ENCODE data around the gene HADH.

The HADH gene

GRCh38 chr4:108058685-108059440, 69.2 kb downstream of the HADH start:
- no peak for DNase-seq (ENCODE audit: low spot score)

- no peak for DNase-seq (ENCODE audit: low spot score)
Measured at GRCh38 chr4:108060164-108060563, 70.5 kb downstream of the HADH start.

- no peak for DNase-seq (ENCODE audit: low spot score)
Measured at GRCh38 chr4:108060686-108061321, 71.1 kb downstream of the HADH start.

GRCh38 chr4:108068442-108068841, 78.8 kb downstream of the HADH start:
- no peak for DNase-seq (ENCODE audit: low spot score)

- no peak for DNase-seq (ENCODE audit: low spot score)
Measured at GRCh38 chr4:108070775-108071174, 81.1 kb downstream of the HADH start.

GRCh38 chr4:108072300-108072699, 82.6 kb downstream of the HADH start:
- no peak for DNase-seq (ENCODE audit: low spot score)

GRCh38 chr4:108078024-108078733, 88.5 kb downstream of the HADH start:
- DNase-seq (ENCODE audit: low spot score): no peak

GRCh38 chr4:108080747-108081146, 91.1 kb downstream of the HADH start:
- DNase-seq (ENCODE audit: low spot score): no peak

GRCh38 chr4:108081256-108081655, 91.6 kb downstream of the HADH start:
- no peak for DNase-seq (ENCODE audit: low spot score)

Measured in germinal center (tissue), 1 donor.